ENCODE data around the gene TLR3.
"Not testable (repeated sequence)": the region's sequence is repeated elsewhere in the genome, so short reads cannot be mapped to it uniquely, and the experiment has no call there.

TLR3 gene

DNA sequence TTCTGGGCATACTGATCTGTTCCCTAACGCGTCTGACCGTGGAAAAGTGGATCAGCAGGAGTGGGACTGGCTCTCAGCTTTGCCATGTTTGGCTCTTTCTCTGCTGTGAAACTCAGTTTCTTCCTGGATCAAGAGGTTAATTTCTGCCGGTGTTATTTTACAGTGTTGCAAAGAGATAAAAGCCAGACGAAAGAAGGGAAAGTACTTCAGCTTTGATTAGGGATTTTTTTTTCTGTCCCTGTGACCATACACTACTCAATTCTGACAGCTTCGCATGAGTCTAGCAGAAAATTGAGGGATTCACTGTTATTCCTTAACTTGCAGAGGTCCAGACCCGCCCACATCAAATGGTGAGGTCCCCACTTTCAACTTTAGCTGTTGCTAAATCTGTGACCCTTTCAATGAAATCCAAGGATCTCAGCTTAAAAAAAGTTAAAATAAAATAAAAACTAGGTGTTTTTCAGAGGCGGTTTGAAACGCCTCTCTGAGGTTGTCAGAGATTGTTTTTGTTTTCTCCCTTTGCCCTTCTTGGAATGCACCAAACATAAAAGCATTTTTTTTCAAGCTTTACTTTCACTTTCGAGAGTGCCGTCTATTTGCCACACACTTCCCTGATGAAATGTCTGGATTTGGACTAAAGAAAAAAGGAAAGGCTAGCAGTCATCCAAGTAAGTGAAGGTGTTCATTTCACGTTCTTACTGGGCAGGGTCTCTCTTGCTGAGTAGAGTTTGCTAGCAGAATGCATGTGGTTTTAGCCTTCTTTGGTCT is at the start of gene TLR3:
Gene TLR3 (plus strand): TSS at position 576 of the 768 bp plus-strand sequence. CDS start 7,464 bp downstream, outside the sequence.
- DNase-seq (ENCODE audit: low spot score): peak; percentile 19

DNA sequence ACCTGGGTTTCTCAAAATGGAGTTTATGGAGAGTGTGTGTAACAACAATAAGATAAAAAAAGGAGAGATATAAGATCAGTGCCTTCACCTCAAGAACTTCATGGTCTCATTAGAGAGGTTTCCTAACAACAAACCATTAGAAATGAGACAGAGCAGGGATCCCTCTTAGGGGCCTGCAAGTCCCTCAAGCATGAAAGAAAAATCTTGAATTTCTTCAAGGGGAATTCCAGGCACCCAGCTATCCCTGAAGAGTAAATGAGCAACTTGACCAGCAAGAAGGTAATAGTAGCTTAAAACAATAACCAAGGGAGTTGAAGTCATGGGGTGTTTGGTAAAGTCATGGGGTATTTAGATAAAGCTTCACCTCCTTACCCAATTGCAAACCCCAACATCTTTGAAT is 49.7 kb upstream of the TLR3 start:
- DNase-seq (ENCODE audit: low spot score): no peak

DNA sequence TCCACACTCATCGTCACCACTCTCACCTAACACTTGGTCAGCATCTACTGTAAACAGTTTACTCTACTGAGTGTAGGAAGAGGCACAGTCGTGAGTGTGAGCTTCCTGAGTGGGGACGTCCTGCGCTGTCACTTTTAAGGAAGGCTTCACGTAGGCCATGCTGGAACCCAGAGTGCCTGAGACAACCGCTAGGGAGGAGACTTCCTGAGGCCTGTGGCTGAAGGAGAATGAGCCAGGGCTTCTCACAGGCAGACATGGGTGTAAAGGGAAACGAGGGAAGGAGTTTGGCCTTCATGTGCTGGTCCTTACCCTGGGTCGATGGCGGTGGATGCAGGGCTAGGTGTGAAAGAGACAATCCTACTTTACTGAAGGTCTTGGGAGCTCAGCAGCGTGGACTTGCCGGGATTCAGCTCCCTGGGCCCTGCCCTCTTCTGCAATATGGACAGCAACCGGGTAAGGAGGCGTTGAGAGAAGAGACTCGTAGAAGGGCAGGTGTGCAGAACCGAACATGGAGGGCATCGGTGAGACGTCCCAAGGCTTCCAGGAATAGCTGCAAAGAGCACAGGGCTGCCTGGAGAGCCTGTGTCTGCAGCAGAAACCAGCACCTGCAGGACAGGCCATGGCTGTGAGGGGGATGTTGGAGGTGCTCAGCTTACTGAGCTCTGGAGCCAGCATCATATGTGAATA is 48.7 kb upstream of the TLR3 start:
- DNase-seq (ENCODE audit: low spot score): no peak

DNA sequence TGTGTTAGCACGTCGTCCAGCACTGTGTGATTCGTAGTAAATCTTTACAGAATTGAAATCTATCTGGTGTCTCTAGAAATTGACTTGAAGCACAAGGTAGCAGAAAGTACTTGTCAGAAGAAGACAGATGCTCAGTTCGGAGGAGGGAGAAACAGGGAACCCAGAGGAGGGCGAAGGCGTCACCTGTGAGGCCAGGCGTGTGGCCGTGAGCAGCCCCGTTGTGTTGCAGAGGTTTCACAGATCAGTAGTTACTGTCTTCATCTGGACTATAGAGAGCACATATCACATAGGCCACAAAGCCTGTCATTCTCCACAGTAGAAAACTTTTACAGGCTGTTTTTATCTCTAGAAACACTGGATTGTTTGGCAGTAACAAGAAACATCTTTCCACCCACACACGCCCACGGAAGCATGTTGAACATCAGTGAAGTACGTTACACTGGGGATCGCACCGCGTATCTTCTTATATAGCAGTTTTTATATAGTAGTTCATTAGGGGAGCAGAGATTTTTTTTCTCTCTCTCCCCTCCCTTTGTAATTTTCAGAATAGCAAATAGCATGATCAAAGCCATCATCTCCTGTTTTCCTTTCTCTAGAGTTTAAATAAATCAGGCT is 48.1 kb upstream of the TLR3 start:
- DNase-seq (ENCODE audit: low spot score): no peak

DNA sequence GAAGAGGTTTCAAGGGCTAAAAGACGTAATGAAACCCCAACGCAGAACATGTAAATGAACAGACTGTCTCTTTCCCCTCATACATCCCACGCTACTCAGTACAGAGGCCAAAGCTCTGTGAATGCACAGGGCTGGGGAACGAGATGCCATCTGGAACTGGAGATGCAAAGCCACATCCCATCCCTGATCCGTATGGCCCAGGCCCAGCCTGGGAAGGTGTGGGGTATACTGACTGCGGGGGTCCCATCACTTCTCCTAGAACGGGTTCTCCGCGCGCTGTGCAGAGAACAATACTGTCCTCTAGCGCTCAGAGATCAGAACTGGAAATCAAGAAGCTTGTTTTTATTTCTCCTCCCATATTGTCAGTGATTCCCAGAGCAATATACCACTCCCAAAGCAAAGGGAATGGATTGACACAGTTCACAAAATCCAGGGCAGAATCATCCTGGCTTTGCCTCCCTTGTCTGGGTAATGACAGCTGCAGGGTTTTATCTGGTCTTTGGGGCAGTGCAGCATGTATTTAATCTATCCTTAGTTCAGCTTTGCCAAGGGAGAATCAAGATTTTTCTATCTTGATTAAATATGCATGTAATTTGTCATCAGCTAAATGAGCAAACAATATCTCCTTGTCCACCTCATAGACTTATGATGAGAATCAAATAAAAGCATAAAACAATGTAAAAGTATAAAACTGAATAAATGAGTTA is 47.3 kb upstream of the TLR3 start:
- no peak for DNase-seq (ENCODE audit: low spot score)

DNA sequence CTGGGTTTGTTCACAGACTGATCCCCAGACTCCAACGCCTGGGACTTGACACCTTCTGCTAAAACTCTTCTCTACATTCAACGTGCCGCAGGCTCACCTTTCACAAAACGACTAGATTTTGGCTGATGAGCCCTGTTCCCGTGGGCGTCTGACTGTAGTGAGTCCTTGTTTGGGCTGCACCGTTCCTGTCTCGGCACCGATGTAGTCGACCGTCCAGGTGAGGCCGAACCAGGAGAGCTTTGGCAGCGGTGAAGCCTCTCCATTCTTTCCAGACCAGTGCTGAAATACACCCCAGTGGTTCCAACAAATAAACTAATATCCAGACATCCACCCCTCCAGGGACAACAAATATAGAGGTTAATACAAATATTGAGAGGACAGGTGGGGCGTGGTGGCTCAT is 45.0 kb upstream of the TLR3 start:
- DNase-seq (ENCODE audit: low spot score): no peak

DNA sequence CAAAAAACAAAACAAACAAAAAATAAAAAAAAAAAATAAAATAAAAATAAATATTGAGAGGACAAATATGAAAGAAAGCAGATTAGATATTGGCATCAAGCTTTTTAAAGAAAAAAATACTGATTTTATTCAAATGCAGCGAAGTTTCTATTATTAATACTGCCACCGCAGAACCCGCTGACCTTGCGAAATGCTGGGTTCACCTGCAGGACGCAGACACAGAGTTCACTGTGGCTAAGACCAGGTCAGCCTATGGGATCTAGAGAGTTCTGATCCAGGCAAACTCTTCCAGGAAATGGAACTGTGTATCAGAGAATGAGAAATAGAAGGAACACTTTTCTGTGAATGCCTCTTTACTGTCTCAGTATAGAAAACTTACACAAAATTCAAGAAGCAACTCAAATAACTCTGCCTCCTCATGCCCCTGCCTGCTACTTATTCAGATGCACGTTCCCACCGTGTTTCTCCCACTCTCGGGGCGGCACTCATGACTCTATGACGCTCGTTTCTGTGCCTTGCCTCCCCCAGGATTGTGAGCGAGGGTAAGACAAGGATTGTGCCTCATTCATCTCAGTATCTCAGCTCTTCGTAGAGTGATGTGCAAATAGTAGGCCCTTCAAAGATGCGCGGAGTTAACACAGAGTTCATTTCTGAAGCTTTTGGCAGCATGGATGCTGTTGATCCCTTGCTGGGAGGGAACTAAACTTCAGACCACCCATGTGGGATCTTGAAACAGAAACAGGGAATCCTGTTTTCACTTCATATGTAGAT is 44.1 kb upstream of the TLR3 start:
- DNase-seq (ENCODE audit: low spot score): no peak

DNA sequence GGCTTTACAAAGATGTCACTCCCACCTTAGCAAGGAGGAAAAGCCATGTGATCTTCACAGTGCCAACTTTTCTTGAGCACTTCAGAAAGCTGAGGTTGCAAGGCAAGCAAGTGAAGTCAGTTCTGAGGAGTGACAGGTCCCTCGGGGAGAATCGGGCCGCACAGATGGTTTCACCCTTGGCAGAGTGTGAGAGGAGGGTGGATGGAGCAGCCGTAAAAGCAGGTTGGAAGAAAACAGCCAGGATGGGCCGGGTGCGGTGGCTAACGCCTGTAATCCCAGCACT is 43.6 kb upstream of the TLR3 start:
- no peak for DNase-seq (ENCODE audit: low spot score)

DNA sequence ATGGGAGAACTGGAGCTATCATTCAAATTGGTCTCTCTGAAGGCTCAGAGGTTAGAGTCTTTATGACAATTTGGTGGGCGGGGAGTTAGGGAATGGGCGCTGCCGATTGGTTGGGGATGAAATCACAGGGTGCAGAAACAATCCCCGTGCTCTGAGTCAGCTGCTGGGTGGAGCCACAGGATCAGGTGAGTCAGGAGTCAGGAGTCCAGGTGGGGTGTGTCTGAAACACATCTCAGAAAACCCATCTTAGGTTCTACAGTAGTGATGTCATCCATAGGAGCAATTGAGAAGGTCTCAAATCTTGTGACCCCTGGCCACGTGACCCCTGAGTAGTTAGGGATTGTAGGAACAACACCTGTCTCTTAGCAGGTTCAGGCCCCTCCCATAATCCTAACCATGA is 41.6 kb upstream of the TLR3 start:
- DNase-seq (ENCODE audit: low spot score): no peak

DNA sequence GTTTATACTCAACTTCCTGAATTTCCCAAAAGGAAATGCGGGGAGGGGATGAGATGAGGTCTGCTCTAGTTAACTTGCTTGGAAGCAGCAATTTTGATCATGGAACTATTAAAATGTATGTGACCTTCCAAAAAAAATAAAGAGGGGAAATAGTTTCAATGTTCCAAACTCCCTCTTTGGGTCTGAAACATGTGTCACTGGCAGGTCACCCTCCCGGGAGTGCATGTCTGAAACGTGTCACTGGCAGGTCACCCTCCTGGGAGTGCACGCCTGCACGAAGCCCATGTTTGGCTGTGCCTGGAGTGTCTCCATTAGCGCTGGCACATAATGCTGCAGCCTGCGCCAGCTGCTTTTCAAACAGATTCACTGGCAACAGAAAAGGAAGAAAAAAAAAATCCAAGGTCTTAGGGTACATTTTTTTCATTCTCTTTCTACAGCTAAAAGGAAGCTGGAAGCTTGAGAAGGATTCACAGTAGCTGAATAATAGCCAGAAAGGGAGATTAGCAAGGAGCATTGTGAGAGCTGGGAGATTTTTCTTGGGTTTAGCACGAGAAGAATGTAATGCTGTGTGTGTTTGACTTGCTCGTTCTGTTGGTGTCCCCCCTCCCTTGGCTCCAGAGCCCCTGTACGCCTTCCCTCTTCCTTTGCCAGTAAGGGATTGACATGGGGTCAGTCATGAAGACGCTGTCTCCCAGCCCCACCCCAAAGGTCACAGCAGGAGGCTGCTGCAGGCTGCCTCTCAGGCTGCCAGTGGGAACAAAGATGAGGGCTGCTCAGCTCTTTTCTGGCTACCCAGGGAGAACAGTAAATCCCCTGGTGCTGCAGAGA is 39.2 kb upstream of the TLR3 start:
- DNase-seq (ENCODE audit: low spot score): no peak

DNA sequence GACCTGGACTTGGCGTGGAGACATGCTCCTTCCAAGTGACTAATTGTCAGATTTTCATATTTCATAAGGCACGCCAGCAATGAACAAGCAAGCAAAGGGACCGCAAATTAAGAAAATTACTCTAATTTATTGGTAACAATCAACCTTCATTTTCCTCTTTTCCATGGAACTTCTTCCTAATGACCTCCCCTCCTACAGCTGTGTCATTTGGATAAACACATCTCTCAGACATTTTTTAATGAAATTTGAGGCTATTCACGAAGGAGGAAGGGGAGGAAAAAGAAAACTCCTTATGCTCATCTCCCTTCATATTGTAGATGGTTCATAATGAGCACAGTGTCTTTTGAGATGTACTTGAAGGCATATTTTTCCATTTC is 38.6 kb upstream of the TLR3 start:
- DNase-seq (ENCODE audit: low spot score): no peak

DNA sequence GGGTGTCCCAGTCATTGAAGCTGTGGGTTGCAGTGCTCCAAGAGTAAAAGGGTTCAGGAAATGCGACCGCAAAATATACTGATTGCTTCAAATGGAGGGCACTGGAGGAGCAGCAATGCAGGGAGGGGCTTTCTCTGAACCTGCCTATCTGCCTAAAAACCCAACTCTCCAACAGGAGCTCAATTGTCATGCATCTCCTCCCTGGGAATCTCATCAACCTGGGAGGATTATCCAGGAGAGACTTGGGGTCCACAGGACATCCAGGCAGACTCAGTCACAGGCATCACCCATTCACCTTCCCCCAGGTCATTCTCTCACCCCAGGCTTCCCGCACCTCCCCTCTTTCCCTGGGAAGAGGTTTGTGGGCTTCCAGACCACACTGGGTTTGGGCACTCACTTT is 38.2 kb upstream of the TLR3 start:
- DNase-seq (ENCODE audit: low spot score): no peak

DNA sequence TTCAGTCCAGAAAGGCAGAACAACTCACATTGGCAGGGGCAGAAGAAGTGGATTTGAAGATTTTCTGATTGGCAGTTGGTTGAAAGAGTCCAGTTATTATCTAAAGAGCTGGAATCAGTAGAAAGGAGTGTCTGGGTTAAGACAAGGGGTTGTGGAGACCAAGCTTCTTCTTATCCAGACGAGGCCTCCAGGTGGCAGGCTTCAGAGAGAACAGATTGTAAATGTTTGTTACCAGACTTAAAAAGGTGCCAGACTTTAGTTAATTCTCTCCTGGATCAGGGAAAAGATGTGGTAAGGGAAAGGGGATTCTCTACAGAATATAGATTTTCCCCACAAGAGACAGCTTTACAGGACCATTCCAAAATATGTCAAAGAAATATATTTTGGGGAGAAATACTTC is 36.7 kb upstream of the TLR3 start:
- DNase-seq (ENCODE audit: low spot score): no peak

DNA sequence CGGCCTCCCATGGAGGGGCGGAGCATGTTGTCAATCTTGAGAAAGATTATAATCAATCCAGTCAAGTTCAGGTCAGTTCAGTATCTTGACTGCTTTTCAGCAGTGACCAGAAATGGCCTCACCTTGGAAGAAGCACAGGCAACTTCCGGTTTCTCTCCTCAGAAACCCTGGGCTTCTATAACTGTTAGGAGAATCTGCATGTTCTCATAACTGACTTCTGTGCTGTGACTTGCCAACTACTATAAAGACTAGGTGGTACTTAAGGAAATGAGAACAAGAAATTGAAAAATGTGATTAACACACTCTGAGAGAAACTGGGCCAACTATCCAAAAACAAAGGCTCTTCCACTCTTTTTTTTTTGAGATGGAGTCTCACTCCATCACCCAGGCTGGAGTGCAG is 35.9 kb upstream of the TLR3 start:
- DNase-seq (ENCODE audit: low spot score): no peak

DNA sequence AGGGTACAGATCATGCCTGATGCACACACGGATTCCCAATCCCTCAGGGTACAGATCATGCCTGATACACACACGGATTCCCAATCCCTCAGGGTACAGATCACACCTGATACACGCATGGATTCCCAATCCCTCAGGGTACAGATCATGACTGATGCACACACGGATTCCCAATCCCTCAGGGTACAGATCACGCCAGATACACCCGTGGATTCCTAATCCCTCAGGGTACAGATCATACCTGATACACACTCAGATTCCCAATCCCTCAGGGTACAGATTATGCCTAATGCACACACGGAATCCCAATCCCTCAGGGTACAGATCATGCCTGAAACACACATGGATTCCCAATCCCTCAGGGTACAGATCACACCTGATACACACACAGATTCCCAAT is 34.3 kb upstream of the TLR3 start:
- not testable (repeated sequence) for DNase-seq (ENCODE audit: low spot score)

DNA sequence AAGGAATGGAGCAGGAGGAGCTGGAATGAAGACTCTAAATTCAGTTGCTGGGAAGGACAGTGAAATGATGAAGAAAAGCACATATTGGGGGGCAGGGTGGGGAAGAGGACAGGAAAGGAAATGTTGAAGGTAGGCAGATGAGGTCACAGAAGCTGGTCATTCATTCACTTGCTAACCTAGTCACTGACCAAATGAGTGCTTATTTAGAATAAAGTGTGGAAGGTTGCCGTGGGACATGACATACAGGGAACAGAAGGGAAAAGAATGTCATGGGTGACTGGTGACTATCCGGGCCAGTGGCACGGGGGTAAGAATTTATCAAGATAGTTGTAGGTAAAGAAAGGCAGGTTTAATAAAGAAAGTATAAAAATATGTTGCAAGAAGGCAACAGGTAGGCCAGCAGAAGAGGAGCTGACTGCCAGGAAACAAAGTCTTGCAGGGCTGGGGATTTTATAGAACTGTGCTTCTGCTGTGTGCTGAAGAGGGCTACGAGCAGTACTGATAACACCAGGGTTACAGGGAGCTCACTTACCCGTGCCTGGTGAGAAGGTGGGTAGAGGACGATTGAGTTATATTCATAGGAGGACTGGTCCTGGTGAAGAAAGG is 31.9 kb upstream of the TLR3 start:
- DNase-seq (ENCODE audit: low spot score): no peak

DNA sequence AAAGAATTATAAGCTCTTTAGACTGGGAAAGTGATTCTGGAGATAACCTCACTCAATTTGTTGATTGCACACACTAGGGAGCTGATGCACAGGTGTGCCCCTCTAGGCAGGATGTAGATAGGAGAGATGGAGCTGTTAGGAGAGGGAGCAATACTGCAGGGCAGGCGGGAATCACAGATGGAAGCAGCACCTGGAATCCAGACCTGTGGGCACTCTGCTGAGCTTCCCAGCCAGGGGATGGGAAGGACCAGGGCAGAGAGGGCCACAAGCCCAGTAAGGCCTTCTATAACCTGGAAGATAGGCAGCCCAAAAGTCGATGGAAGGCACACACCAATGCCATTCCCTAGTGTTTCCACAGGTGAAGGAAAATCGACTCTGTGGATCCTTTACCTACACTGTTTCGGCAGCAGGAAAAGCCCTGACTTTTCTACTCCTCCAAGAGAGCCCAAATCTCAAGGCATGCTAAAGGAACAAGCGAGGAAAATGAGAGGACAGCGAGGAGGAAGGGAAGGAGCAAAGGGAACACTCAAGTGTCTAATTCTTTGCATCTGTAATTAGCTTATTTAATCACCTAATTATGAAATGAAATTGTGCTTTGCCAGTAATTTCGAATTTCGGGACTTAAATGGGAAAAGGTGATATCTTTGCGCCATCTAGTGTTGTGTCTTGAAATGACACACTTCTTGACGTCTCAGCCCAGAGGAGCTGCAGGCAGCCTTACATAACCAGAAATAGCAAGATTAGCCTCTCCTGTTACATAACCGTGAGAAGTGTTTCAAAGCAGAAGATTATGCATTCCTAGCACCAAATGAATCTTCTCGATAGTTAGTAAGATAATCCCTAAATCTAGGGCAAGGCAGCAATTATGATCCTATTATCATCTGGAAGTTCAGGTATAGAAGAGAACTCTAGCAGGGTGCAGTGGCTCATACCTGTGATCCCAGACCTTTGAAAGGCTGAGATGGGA is 31.0 kb upstream of the TLR3 start:
- peak; percentile 50 for DNase-seq (ENCODE audit: low spot score)

DNA sequence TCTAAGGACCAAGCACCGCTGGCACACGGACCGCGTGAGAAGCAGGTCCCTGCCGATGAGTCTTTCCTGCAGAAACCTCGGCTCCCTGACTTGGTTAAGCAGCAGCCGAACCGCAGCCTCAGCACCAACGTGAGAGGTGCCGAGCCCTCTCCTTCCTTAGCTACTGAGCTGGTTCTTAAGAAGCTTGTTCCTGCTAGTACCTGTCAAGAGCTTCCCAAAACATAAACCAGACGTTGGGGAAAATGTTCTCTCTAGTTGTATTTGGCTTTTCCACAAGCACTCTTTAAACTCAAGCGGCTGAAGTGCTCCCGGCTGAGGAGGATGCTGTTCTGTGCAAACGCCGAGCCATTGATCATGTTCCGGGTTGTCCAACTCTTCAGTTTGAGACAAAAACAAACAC is 29.3 kb upstream of the TLR3 start:
- no peak for DNase-seq (ENCODE audit: low spot score)

DNA sequence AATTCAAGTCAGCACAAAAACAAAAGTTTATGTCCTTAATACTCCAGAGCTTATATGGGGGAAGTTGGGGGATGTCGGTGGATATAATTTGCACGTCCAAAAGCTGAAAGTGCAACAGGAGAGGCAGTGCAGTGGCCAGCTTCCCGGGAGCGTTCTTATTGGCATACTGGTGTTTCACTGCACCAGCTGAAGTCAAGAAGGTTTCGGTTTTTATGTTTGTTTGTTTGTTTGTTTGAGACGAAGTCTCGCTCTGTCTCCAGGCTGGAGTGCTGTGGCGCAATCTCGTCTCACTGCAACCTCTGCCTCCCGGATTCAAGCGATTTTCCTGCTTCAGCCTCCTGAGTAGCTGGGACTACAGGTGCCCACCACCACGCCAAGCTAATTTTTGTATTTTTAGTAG is 28.6 kb upstream of the TLR3 start:
- no peak for DNase-seq (ENCODE audit: low spot score)

DNA sequence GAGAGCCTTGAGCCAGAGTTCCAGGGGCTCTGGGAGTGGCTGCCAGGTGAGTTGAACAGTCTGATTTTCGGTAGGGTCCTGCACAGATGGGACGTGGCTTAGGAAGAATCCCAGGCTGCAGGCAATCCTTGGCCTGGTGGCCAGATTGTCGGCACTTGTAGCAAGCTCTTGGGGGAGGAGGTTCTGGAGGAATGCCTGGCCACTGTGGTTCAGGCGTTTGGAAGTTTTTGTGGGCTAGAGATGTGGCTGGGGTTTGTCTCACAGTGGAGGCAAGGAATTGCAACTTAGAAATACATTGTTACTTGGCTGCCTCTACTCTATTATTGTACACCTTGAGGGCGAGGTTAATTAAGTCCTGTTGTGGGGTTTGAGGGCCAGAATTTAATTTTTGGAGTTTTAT is 21.5 kb upstream of the TLR3 start:
- DNase-seq (ENCODE audit: low spot score): not testable (repeated sequence)

Measured in hematopoietic multipotent progenitor cell treated with erythropoietin and hydrocortisone succinate and interleukin-3 and kit ligand, for 15 days (in vitro differentiated cells).